HG03066 (cell line): ENCODE data around the gene CTSK.

ENCODE experiments used
- ATAC-seq: cut with Tn5 transposase; IDR thresholded peaks from one replicate; pipeline ENCODE4 v1.9.1; 2021; ENCODE audit warnings: low read depth; ENCODE audit not compliant: unreplicated experiment

The CTSK gene

DNA sequence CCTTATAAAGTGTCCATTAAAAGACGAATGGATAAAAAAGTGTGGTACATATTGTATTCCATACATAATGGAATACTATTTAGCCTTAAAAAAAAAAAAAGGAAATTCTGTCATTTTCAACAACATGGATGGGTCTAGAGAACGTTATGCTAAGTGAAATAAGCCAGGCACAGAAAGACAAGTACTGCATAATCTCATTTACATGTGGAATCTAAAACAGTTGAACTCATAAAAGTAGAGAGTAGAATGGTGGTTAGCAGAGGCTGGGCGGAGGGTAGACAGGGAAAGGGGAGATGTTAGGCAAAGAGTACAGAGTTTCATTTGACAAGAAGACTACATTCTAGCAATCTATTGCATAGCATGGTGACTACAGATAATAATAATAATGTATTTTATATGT is 45.0 kb downstream of the CTSK start:
- no peak for ATAC-seq

DNA sequence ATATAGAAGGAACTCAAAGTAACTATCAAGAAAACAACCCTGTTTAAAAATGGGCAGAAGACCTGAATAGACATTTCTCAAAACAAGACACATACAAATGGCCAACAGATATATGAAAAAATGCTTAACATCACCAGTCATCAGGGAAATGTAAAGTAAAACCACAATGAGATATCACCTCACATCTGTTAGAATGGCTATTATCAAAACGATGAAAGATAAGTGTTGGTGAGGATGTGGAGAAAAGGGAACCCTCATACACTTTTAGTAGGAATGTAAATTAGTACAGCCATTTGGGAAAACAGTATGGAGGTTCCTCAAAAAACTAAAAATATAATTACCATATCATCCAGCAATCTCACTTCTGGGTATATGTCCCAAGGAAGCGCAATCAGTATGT is 45.5 kb downstream of the CTSK start:
- no peak for ATAC-seq

DNA sequence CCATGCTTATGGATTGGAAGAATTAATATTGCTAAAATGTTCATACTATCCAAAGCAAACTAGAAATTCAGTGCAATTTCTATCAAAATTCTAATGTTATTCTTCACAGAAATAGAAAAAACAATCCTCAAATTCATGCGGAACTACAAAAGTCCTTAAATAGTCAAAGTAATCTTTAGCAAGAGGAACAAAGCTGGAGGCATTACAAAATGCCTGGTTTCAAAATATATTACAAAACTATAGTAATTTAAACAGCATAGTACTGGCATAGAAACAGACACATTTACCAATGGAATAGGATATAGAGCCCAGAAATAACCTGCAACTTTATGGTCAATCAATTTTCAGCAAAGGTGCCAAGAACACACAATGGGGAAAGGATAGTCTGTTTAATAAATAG is 46.3 kb downstream of the CTSK start:
- no peak for ATAC-seq

DNA sequence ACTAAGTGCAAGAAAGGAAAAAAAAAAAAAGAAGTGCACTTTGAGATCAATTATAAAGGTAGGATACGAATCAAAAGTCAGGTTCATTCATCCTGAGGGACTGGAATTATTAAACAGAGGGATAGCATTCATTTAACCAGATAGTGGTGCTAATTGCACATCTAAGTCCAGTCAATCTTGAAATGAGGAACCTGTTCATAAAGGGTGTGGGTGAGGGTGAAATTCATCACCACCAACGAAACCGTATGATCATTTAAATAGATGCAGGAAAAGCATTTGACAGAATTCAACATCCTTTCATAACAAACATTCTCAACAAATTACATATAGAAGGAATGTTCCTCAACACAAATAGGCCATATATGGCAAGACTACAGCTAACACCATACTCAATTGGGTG is 48.0 kb downstream of the CTSK start:
- ATAC-seq: no peak

DNA sequence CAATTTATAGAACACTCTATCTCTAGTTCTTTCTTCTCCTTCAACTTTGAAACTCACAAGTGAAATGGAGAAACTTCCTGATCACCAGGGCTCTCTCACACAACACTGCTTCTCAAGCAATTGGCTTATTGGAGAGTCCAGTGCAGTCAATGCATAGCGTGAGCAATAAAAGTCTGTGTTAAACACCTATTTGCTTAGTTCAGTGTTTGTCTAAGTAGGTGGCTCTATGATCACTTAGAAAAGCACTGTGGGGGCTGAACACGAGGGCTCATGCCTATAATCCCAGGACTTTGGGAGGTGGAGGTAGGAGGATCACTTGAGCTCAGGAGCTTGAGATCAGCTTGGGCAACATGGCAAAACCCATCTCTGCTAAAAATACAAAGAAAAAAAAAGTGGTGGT is 54.6 kb downstream of the CTSK start:
- no peak for ATAC-seq

DNA sequence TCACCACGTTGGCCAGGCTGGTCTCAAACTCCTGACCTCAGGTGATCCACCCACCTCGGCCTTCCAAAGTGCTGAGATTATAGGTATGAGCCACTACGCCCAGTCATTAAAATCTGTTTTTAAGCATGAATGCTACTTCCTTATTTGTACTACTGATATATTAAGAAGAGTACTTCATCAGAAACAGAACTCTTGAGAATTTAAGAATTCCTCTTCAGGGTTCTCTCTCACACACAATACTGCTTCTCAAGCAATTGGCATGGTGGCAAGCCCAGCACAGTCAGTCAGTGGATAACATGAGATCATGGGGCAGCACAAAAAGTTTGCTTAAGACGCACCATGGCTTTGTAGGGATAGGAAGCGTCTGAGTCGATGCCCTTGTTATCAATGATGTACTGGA is 56.6 kb downstream of the CTSK start:
- no peak for ATAC-seq

DNA sequence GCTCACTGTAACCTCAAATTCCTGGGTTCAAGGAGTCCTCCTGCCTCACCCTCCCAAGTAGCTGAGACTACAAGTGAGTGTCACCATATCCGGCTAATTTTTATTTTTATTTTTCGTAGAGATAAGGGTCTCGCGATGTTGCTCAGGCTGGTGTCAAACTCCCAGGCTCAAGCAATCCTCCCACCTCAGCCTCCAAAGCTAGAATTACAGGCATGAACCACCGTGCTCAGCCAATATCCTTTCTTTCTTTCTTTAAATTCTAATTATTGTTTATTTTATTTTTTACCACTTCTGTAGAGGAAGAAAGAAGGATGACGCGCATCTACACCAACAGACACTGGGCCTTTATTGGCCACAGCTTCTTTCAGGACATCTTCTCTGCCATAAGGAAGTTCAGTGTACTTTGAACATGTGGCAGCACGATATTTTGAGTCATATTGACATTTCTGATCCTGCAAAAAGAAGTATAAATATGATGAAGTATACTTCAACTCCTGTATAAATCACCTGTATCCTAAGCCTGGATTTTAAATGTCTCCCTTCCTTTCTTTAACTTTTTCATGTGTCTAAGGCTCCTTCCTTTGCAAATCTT is 58.2 kb downstream of the CTSK start:
- ATAC-seq: no peak

DNA sequence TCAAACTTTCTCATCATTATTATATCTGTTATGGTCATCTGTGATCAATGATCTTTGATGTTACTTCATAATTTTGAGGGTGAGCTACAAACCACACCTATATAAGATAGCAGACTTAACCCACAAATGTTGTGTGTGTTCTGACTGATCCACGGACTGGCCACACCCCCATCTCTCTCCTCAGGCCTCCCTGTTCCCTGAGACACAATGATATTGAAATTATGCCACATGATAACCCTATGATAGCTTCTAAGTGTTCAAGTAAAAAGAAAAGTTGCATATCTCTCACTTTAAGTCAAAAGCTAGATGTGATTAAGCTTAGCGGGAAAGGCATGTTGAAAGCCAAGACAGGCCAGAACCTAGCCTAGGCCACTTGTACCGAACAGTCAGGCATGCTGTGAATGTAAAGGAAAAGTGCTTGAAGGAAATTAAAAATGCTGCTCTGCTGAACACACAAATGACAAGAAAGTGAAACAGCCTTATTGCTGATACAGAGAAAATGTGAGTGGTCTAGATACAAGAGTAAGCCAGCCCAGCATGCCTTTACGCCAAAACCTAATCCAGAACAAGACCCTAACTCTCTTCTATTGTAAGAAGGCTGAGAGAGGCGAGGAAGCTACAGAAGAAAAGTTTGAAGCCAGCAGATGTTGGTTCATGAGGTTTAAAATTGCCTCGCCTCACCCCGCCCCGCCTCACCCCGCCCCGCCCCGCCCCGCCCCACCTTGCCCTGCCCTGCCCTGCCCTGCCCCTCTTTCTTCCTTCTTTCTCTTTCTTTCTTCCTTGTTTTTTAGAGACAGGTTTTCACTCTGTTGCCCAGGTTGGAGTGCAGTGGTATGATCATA is 59.0 kb downstream of the CTSK start:
- no peak for ATAC-seq
